ENCODE data around the gene NXPE3. TPM values are rescaled to one million over a fixed set of nuclear protein-coding genes. Genes with fewer than 3 reads are reported as not detected.
"Not testable (repeated sequence)": the region's sequence is repeated elsewhere in the genome, so short reads cannot be mapped to it uniquely, and the experiment has no call there.

NXPE3 gene
- total RNA-seq, 2 experiments from 2014 or later = 16.7 to 64.3 TPM

DNA sequence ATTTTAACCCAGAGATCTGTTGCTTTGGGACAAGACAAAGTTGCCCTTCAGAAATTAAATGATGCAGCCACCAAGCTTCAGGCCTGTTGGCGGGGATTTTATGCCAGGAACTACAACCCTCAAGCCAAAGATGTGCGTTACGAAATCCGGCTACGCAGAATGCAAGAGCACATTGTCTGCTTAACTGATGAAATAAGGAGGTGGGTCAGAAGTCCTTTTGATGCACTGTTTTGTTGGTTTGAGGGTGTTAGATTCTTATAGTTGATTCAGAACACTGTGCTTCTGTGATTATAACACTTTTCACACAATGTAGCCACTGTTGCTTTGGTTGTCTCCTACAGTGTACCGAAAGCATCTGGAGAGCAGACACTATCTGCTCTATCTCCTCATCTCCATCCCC, 20.8 kb upstream of the NXPE3 start:
- TF ChIP-seq, protein P1, sequence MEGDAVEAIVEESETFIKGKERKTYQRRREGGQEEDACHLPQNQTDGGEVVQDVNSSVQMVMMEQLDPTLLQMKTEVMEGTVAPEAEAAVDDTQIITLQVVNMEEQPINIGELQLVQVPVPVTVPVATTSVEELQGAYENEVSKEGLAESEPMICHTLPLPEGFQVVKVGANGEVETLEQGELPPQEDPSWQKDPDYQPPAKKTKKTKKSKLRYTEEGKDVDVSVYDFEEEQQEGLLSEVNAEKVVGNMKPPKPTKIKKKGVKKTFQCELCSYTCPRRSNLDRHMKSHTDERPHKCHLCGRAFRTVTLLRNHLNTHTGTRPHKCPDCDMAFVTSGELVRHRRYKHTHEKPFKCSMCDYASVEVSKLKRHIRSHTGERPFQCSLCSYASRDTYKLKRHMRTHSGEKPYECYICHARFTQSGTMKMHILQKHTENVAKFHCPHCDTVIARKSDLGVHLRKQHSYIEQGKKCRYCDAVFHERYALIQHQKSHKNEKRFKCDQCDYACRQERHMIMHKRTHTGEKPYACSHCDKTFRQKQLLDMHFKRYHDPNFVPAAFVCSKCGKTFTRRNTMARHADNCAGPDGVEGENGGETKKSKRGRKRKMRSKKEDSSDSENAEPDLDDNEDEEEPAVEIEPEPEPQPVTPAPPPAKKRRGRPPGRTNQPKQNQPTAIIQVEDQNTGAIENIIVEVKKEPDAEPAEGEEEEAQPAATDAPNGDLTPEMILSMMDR (conservative IDR thresholded peaks at IDR 0.05; ENCODE audit: low read length) = no peak
- TF ChIP-seq EZH2phosphoT487 (IDR thresholded peaks at IDR 0.05; ENCODE audit: borderline replicate concordance, low read depth, low read length) = no peak
- Histone ChIP-seq H3K79me2 (ENCODE audit: insufficient read depth, low read depth, low read length) (peaks cover 34% of the 10 kb centered on the region), H3K4me3 (ENCODE audit: low read depth, low read length, poor library complexity, severe bottlenecking) (no peak overlapping the region), H4K20me1 (ENCODE audit: insufficient read depth, low read length) (no peaks in the 10 kb centered on the region), H3K9me2 (ENCODE audit: insufficient read depth, low read length) (no peaks in the 10 kb centered on the region), H2AFZ (ENCODE audit: low read length) (no peak overlapping the region), H3K9me3 (ENCODE audit: low read length) (peaks cover 6% of the 10 kb centered on the region; the same call in 1 of the 2 replicates), H3K4me1 (ENCODE audit: insufficient read depth, low read length, poor library complexity, severe bottlenecking) (peaks cover 16% of the 10 kb centered on the region), H3K27ac (ENCODE audit: low read depth, low read length, poor library complexity, severe bottlenecking) (no peak overlapping the region), H3K4me2 (ENCODE audit: low read length) (no peak overlapping the region), H3K36me3 (ENCODE audit: insufficient read depth, low read length) (peaks cover 90% of the 10 kb centered on the region)
- no peak for DNase-seq (ENCODE audit: low spot score)
- ChIA-PET POLR2A (no interaction called here), CTCF (ENCODE audit: unreplicated experiment) (no interaction called here)
- BruUV-seq (replicated peaks) = no TSS peak
- intact Hi-C loops (cut with micrococcal nuclease; ENCODE audit: unreplicated experiment) = no loop called here

DNA sequence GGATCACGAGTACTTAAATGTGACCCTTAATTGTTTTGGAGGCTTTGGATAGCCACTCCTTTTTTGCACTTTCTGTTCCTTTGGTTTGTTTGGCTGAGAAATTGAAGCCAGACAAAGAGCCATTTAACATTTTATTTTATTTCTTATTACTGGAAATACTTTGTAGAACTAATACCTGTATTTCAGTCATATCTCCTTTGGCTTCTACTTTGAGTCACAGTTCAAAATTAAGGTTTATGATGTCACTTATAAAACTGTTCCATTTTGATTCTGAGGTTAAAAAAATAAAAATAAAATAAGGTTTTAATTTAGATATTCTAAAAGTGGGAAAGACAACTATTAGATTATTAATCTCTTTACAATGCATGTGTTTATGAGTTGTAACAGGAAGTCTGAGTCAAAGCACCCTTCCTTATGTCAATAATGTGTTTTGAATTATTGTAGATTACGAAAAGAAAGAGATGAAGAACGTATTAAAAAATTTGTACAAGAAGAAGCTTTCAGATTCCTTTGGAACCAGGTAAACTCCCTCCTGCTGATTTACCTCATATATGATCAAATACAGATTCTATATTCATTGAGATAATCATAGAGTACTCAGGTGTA, 16.9 kb upstream of the NXPE3 start:
- no TSS peak for BruUV-seq (replicated peaks)
- POLR2A ChIA-PET = interaction anchor here (0.8 to 1.6 kb wide), 3 partner anchors 17 to 37 kb away, joined by 3 to 5 read pairs (median 4); partner anchors contain the start of genes CEP97 and NXPE3
- Histone ChIP-seq H3K4me2 (ENCODE audit: low read length) (no peak overlapping the region), H3K9me2 (ENCODE audit: insufficient read depth, low read length) (no peaks in the 10 kb centered on the region), H3K4me3 (ENCODE audit: low read depth, low read length, poor library complexity, severe bottlenecking) (no peak overlapping the region), H3K27ac (ENCODE audit: low read depth, low read length, poor library complexity, severe bottlenecking) (no peak overlapping the region), H3K79me2 (ENCODE audit: insufficient read depth, low read depth, low read length) (peaks cover 35% of the 10 kb centered on the region), H3K4me1 (ENCODE audit: insufficient read depth, low read length, poor library complexity, severe bottlenecking) (peaks cover 15% of the 10 kb centered on the region), H3K36me3 (ENCODE audit: insufficient read depth, low read length) (peaks cover 94% of the 10 kb centered on the region), H3K9me3 (ENCODE audit: low read length) (peaks cover 6% of the 10 kb centered on the region; the same call in 1 of the 2 replicates), H4K20me1 (ENCODE audit: insufficient read depth, low read length) (no peaks in the 10 kb centered on the region), H2AFZ (ENCODE audit: low read length) (no peak overlapping the region)
- DNase-seq (ENCODE audit: low spot score) = no peak
- intact Hi-C loops (cut with micrococcal nuclease; ENCODE audit: unreplicated experiment) = no loop called here
- CTCF ChIA-PET (ENCODE audit: unreplicated experiment) = no interaction called here
- TF ChIP-seq, protein P1 (conservative IDR thresholded peaks at IDR 0.05; ENCODE audit: low read length) = no peak
- TF ChIP-seq EZH2phosphoT487 (IDR thresholded peaks at IDR 0.05; ENCODE audit: borderline replicate concordance, low read depth, low read length) = no peak

- intact Hi-C loops (cut with micrococcal nuclease; ENCODE audit: unreplicated experiment) = loop anchor here (2.0 kb wide), 1 partner anchor 77 kb away; no protein-coding TSS in a partner anchor
- POLR2A ChIA-PET = interaction anchor here (0.5 kb wide), 1 partner anchor 93 kb away, joined by 3 read pairs; no protein-coding TSS in a partner anchor
These were observed 1.2 kb upstream of the NXPE3 start for GRCh38 chr3:101777745-101778281.

More at GRCh38 chr3:101777745-101778281, 1.2 kb upstream of the NXPE3 start:
- Histone ChIP-seq H3K36me3 (ENCODE audit: insufficient read depth, low read length) (peaks cover 24% of the 10 kb centered on the region), H3K4me1 (ENCODE audit: insufficient read depth, low read length, poor library complexity, severe bottlenecking) (peaks cover 55% of the 10 kb centered on the region), H2AFZ (ENCODE audit: low read length) (peak overlapping the region; percentile 80; the same call in 1 of the 2 replicates), H4K20me1 (ENCODE audit: insufficient read depth, low read length) (peaks cover 14% of the 10 kb centered on the region; the same call in 1 of the 2 replicates), H3K79me2 (ENCODE audit: insufficient read depth, low read depth, low read length) (peaks cover 33% of the 10 kb centered on the region), H3K27ac (ENCODE audit: low read depth, low read length, poor library complexity, severe bottlenecking) (peak overlapping the region; percentile 87), H3K4me2 (ENCODE audit: low read length) (peak overlapping the region; percentile 96), H3K4me3 (ENCODE audit: low read depth, low read length, poor library complexity, severe bottlenecking) (peak overlapping the region; percentile 77)
- H3K9me3 ChIP-seq (ENCODE audit: low read length); BruUV-seq (replicated peaks); H3K9me2 ChIP-seq (ENCODE audit: insufficient read depth, low read length); CTCF ChIA-PET (ENCODE audit: unreplicated experiment): not testable (repeated sequence)
- peak; percentile 37 for DNase-seq (ENCODE audit: low spot score)
